Omental fat pad (tissue), 4 donors: ENCODE results near the gene SOX12. TPM values are rescaled to one million over a fixed set of nuclear protein-coding genes. Genes with fewer than 3 reads are reported as not detected.
A peak's percentile ranks its signal among the peaks of the same experiment; 100 is the strongest.
"Not testable (repeated sequence)": the region's sequence is repeated elsewhere in the genome, so short reads cannot be mapped to it uniquely, and the experiment has no call there.

Source experiments
- ATAC-seq: fragments of 150-250 bp; one replicate; pipeline ENCODE4 v1.9.1; 2016; ENCODE audit warnings: mild to moderate bottlenecking, moderate library complexity; ENCODE audit not compliant: low FRiP score
- DNase-seq: peaks from one replicate; pipeline ENCODE4 v3.0.0-alpha.2; 2019; ENCODE audit warnings: low spot score
- CTCF ChIP-seq, 3 donors: fragments of 450-650 bp; IDR thresholded peaks; one replicate each; pipeline ENCODE4 v1.5.1; 2016 to 2017; ENCODE audit warnings: antibody characterized with exemption in 3 of 3, mild to moderate bottlenecking in 3 of 3, moderate library complexity in 2 of 3
- total RNA-seq, 4 donors: library from RNA; depleted of rRNA; stranded (reverse); fragments of >200 nt; gene quantifications; one replicate each; pipeline ENCODE4 v1.1.0, GENCODE V29; 2016

The SOX12 gene
- total RNA-seq, 4 donors from 2014 or later: 2.0 to 3.3 (median 2.5) TPM

DNA sequence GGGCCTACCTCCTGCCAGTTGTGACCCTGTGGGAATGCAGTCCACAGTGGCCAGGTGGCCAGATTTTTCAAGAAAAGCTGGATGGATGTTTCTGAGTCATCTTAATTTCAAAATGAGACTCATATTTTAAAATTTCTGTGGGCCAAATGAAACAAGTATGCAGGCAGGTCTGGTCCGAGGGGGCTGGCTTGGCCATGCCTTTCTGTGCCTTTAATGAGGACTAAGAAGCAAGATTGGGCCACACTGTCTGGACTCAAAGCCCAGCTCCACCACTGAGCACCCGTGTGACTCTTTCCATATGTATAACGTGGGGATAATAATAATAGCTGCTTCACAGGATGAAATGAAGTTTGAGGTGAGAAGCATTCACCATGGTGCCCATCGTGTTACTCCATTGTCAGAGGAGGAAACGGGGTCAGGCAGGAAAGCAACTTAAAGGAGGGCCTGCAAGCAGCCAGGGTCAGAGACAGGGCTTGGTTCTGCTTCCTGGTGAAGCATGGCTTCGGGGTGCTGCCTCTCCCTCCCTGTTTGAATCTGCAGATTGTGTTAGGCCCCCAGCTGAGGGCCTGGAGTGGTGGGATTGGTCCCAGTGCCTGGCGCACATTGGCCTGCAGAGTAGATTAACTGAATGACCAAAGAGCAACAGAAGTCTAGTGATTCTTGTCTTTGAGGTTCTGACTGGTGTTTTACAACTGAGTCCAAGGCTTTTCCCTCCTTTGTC lies 3.8 kb downstream of the SOX12 start:
- DNase-seq (no peak), ATAC-seq (no peak)
- TF ChIP-seq CTCF (IDR thresholded peaks at IDR 0.05): no peak

DNA sequence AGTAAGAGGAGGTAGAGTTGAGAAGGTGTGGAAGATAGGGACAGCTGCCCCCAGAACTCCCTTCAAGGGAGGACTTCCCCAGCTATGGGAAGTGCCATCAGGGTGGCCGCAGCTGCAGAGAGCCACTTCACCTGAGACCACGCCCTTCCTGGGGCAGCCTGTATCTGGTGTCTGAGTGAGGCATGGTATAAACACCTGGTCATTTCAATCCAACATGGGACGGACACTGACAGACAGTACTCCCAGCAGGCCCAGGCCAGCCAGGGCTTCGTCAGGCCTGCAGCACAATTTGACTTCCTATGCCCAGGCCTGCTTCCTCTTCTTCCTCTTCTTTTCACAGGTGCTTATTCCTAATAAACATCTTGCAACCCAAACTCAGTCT lies 4.5 kb downstream of the SOX12 start:
- no peak for ATAC-seq
- no peak for TF ChIP-seq CTCF (IDR thresholded peaks at IDR 0.05)
- no peak for DNase-seq

DNA sequence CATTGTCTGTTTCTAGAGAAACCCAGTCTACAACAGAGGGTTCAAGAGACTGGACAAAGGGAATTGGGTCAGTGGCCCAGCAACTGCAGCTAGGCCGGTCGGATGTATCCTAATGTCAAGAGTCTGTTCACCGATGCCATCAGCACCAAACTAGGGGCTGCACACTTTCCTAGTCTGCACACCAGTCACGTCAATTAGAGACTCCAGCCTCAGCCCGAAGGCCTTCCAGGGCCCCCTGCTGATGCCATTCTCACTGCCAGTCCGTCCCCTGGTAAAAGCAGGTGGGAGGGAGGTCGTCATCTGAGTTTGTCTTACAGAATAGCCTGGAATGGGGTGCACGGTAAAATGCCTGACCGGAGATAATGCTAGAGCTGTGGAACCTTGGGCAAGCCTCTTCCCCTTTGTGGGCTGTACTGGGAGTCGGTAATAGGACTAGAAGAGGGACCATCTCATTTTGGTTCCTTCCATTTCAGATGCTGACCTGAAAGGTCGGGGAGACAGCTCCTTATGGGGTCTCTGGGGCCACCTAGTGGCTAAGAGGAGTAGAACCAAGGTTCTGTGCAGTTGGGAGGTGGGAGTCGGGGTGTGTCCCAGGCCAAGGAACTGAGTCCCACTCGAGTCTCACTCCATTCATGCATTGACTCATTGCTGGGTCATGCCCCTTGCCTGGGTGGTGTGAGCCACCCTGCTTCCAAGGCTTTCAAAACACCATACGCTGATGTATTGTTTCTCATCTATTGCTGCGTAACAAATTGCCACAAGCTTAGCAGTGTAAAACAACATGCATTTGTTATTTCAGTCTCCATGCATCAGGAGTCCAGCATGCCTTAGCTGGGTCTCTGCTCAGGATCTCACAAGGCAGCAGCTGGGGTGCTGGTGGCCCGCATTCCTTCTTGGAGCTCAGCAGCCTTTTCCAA lies 5.1 kb downstream of the SOX12 start:
- DNase-seq: no peak
- TF ChIP-seq CTCF (IDR thresholded peaks at IDR 0.05): peak in 2 of 3 donors; percentile 41 to 53
- peak; percentile 52 for ATAC-seq

GRCh38 chr20:334578-334977 lies 9.2 kb downstream of the SOX12 start:
- DNase-seq (no peak), ATAC-seq (no peak)
- TF ChIP-seq CTCF (IDR thresholded peaks at IDR 0.05): no peak

GRCh38 chr20:336040-336439 lies 10.7 kb downstream of the SOX12 start:
- DNase-seq, ATAC-seq: not testable (repeated sequence)

DNA sequence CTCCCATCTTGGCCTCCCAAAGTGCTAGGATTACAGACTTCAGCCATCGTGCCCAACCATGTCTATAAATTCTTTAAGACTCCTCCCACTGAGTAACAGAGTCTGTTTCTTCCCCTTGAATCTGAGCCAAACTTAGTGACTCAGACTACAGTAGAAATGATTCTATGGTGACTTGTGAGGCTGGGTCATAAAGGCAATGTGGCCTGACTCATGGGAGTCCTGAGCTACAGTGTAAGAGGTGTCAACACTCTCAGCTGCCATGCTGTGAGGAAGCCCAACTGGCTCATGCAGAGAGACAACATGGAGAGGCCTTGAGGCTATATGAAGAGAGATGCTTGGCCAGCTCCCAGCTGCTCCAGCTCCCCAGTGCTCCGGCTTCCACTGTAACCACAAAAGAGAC lies 16.3 kb downstream of the SOX12 start:
- ATAC-seq: peak; percentile 26
- no peak for DNase-seq
- no peak for TF ChIP-seq CTCF (IDR thresholded peaks at IDR 0.05)

DNA sequence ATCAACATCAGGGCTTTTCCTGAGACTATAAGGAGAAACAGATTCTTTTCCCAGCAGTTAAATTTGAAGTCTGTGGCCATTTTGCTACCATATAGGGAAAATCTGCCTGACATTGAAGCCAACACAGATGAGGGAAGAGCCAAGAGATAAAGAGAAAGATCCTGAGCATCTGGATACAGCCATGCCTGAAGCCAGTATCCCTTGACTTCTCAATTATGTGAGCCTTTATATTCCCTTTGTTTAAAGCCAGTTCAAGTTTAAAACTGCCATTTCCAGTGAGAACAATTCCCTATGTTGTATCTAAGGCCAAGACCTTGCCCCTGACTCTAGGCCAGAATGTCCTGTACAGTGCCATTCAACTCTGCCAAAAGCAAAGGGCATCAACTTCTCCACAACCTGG lies 17.8 kb downstream of the SOX12 start:
- ATAC-seq (no peak), DNase-seq (no peak)
- TF ChIP-seq CTCF (IDR thresholded peaks at IDR 0.05): no peak
